HG02763 (cell line): ENCODE measurements around the gene DNASE1L1.

Experiments used
- ATAC-seq: cut with Tn5 transposase; IDR thresholded peaks from one replicate; pipeline ENCODE4 v1.9.1; 2021; ENCODE audit warnings: mild to moderate bottlenecking, moderate library complexity; ENCODE audit not compliant: unreplicated experiment

Gene DNASE1L1

GRCh38 chrX:154369449-154370299 lies 39.4 kb downstream of the DNASE1L1 start:
- ATAC-seq = no peak

- ATAC-seq = no peak
These were observed 40.2 kb downstream of the DNASE1L1 start for GRCh38 chrX:154368630-154369448.

- ATAC-seq = no peak
These were observed 41.4 kb downstream of the DNASE1L1 start for GRCh38 chrX:154367474-154368308.

- no peak for ATAC-seq
These were observed 42.4 kb downstream of the DNASE1L1 start for GRCh38 chrX:154366666-154367055.

GRCh38 chrX:154365997-154366665 lies 42.9 kb downstream of the DNASE1L1 start:
- no peak for ATAC-seq

GRCh38 chrX:154365052-154365600 lies 43.9 kb downstream of the DNASE1L1 start:
- no peak for ATAC-seq

GRCh38 chrX:154363706-154364439 lies 45.2 kb downstream of the DNASE1L1 start:
- no peak for ATAC-seq

- ATAC-seq = no peak
These were observed 46.8 kb downstream of the DNASE1L1 start for GRCh38 chrX:154362085-154362742.

GRCh38 chrX:154360155-154360713 lies 48.8 kb downstream of the DNASE1L1 start:
- ATAC-seq = no peak

- ATAC-seq = no peak
These were observed 49.5 kb downstream of the DNASE1L1 start for GRCh38 chrX:154359362-154360154.

- ATAC-seq = no peak
These were observed 50.2 kb downstream of the DNASE1L1 start for GRCh38 chrX:154358829-154359228.

- ATAC-seq = no peak
These were observed 51.0 kb downstream of the DNASE1L1 start for GRCh38 chrX:154358011-154358410.

GRCh38 chrX:154357205-154357604 lies 51.8 kb downstream of the DNASE1L1 start:
- no peak for ATAC-seq

- no peak for ATAC-seq
These were observed 52.5 kb downstream of the DNASE1L1 start for GRCh38 chrX:154356596-154356995.

- no peak for ATAC-seq
These were observed 53.3 kb downstream of the DNASE1L1 start for GRCh38 chrX:154355776-154356140.

- no peak for ATAC-seq
These were observed 53.8 kb downstream of the DNASE1L1 start for GRCh38 chrX:154355094-154355775.

- no peak for ATAC-seq
These were observed 54.5 kb downstream of the DNASE1L1 start for GRCh38 chrX:154354516-154354915.
